ENCODE results near the gene DDX25. TPM values are rescaled to one million over a fixed set of nuclear protein-coding genes. Genes with fewer than 3 reads are reported as not detected.
A peak's percentile ranks its signal among the peaks of the same experiment; 100 is the strongest.

Gene DDX25
- total RNA-seq, 3 donors from 2014 or later, result 0.05 to 0.54 TPM; not detected in 1

- intact Hi-C loops (cut with DNase I, micrococcal nuclease), result no loop called here
- TF ChIP-seq, protein P1, sequence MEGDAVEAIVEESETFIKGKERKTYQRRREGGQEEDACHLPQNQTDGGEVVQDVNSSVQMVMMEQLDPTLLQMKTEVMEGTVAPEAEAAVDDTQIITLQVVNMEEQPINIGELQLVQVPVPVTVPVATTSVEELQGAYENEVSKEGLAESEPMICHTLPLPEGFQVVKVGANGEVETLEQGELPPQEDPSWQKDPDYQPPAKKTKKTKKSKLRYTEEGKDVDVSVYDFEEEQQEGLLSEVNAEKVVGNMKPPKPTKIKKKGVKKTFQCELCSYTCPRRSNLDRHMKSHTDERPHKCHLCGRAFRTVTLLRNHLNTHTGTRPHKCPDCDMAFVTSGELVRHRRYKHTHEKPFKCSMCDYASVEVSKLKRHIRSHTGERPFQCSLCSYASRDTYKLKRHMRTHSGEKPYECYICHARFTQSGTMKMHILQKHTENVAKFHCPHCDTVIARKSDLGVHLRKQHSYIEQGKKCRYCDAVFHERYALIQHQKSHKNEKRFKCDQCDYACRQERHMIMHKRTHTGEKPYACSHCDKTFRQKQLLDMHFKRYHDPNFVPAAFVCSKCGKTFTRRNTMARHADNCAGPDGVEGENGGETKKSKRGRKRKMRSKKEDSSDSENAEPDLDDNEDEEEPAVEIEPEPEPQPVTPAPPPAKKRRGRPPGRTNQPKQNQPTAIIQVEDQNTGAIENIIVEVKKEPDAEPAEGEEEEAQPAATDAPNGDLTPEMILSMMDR (IDR thresholded peaks at IDR 0.05), result no peak
- peak; percentile 11 for ATAC-seq
- no peak overlapping the region for H3K4me3 ChIP-seq
- H3K9me3 ChIP-seq, result no peaks in the 10 kb centered on the region
- peaks cover 9% of the 10 kb centered on the region for H3K4me1 ChIP-seq (ENCODE audit: low read depth)
- peak; percentile 43 to 66 (median 64) for DNase-seq
- no peaks in the 10 kb centered on the region for H3K36me3 ChIP-seq (ENCODE audit: low read depth)
These were observed 17.3 kb upstream of the DDX25 start for GRCh38 chr11:125886997-125887372.

- TF ChIP-seq, protein P1 (IDR thresholded peaks at IDR 0.05), result no peak
- H3K4me1 ChIP-seq (ENCODE audit: low read depth), result peaks cover 9% of the 10 kb centered on the region
- intact Hi-C loops (cut with DNase I, micrococcal nuclease), result no loop called here
- H3K4me3 ChIP-seq, result peak within 1 kb of the TSS; percentile 59
- ATAC-seq (peak; percentile 94), DNase-seq (peak; percentile 93 to 96 (median 94))
- no peaks in the 10 kb centered on the region for H3K36me3 ChIP-seq (ENCODE audit: low read depth)
- H3K9me3 ChIP-seq, result no peaks in the 10 kb centered on the region
These were observed 16.7 kb upstream of the DDX25 start, which contains the start of gene HYLS1 for GRCh38 chr11:125887373-125888324. TSS of gene HYLS1 (plus strand) at chr11:125887668. CDS start at chr11:125899369, 11,701 bp downstream.

DNA sequence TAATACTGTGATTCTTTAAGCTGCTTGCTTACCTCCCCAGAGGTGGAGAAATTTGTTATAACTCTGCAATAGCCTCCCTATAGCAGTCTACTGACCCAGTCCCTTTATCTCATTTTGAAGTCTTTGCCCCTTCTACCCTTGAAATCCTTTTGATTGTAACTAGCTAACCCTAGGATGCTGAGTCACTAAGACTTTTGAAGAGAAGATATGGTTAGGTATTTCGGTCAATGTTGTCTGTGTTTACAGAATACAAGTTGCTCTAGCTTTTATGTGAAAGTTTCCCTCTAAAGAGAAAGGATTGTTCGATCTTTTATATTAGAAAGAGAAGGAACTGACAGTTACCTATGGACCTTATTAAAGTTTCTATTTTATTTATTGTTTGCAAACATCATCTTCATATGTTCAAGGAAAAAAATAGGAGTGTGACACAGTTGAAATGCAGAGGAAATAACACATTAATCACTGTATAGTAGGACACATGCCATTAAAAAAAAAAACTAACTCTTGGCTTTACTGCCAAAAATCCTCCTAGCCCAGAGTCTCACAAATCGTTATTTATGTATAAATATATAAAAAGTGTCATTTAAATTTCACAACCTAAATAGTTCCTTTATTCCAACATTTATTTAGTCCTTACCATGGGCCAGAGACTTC is 13.7 kb upstream of the DDX25 start:
- no peak overlapping the region for H3K4me3 ChIP-seq
- no peaks in the 10 kb centered on the region for H3K36me3 ChIP-seq (ENCODE audit: low read depth)
- H3K9me3 ChIP-seq, result no peaks in the 10 kb centered on the region
- intact Hi-C loops (cut with DNase I, micrococcal nuclease), result no loop called here
- peaks cover 5% of the 10 kb centered on the region for H3K4me1 ChIP-seq (ENCODE audit: low read depth)
- DNase-seq (no peak), ATAC-seq (no peak)
- TF ChIP-seq, protein P1 (IDR thresholded peaks at IDR 0.05), result no peak

DNA sequence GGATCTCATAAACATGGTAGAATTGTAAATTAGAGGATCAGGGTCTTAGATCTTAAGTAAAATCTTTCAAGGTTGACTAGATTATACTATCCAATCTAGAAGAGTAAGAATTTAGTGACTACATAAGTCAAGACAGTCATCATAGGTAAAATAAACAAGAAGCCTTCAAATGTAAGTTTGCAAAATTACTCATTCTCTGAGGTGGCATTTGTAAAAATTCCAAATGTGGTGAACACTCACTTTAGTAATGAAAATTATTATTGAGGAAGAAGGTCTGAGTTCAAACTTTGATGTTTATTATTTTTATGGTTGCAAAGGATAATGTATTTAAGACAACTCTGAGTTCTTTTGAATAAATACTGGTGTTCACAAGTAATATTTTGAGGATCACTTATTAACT is 12.2 kb upstream of the DDX25 start:
- TF ChIP-seq, protein P1 (IDR thresholded peaks at IDR 0.05), result no peak

DNA sequence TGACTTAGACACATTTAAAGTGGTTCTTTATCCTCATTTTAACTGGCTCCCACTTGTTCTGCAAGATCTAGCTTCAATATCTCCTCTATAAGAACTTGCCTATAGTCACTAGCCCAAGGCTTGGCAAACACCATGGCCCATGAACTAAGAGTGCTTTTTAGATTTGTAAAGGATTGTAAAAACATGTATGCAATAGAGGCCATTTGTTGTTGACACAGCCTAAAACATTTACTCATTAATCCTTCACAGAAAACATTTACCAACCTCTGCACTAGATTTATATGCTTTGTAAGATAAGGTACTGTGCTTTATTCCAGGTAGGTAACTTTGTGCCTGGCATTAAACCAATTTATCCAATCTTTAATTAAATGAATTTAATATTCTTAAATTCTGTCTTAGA is 11.3 kb upstream of the DDX25 start:
- TF ChIP-seq, protein P1 (IDR thresholded peaks at IDR 0.05), result no peak
- H3K4me1 ChIP-seq (ENCODE audit: low read depth), result peaks cover 5% of the 10 kb centered on the region
- DNase-seq, result no peak
- intact Hi-C loops (cut with DNase I, micrococcal nuclease), result no loop called here
- ATAC-seq, result peak; percentile 71
- no peak overlapping the region for H3K4me3 ChIP-seq
- H3K36me3 ChIP-seq (ENCODE audit: low read depth), result no peaks in the 10 kb centered on the region
- H3K9me3 ChIP-seq, result no peaks in the 10 kb centered on the region

More for the DNA sequence above, 12.2 kb upstream of the DDX25 start:
- Histone ChIP-seq H3K36me3 (ENCODE audit: low read depth) (no peaks in the 10 kb centered on the region), H3K9me3 (no peaks in the 10 kb centered on the region), H3K4me1 (ENCODE audit: low read depth) (peaks cover 5% of the 10 kb centered on the region), H3K4me3 (no peak overlapping the region)
- no peak for DNase-seq
- ATAC-seq, result no peak
- intact Hi-C loops (cut with DNase I, micrococcal nuclease), result no loop called here

All from mucosa of descending colon (tissue), 3 donors.